RWPE1 (cell line): Measurements from ENCODE around the gene SLC6A18.

Experiments
- CTCF ChIA-PET: fragments of 350-600 bp; sonication (Branson Sonifier 250); formaldehyde crosslinking; extraction: SDS; loops from one replicate; lab custom pipeline; 2021; lab: Yijun Ruan, JAX
- POLR2A ChIA-PET: fragments of 400-600 bp; formaldehyde crosslinking; extraction: SDS; loops from one replicate; lab custom pipeline; 2020; ENCODE audit warnings: antibody characterized with exemption; ENCODE audit not compliant: low non-redundant PET; lab: Yijun Ruan, JAX
- DNase-seq: peaks from one replicate; pipeline ENCODE4 v3.0.0; 2012; ENCODE audit warnings: low spot score
- H3K27ac ChIP-seq: fragments of 450-650 bp; 2 replicates; pipeline ENCODE4 v1.5.1; 2017
- TF ChIP-seq, protein P1 (sequence below): fragments of 450-650 bp; conservative IDR thresholded peaks from 2 replicates; pipeline ENCODE4 v1.5.1; 2017; ENCODE audit warnings: low read depth, mild to moderate bottlenecking

SLC6A18 gene

DNA sequence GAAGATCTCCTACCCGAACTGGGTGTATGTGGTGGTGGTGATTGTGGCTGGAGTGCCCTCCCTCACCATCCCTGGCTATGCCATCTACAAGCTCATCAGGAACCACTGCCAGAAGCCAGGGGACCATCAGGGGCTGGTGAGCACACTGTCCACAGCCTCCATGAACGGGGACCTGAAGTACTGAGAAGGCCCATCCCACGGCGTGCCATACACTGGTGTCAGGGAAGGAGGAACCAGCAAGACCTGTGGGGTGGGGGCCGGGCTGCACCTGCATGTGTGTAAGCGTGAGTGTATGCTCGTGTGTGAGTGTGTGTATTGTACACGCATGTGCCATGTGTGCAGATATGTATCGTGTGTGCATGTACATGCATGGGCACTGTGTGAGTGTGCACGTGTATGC lies 3.5 kb upstream of the SLC6A18 start:
- CTCF ChIA-PET: no interaction called here
- TF ChIP-seq, protein P1, sequence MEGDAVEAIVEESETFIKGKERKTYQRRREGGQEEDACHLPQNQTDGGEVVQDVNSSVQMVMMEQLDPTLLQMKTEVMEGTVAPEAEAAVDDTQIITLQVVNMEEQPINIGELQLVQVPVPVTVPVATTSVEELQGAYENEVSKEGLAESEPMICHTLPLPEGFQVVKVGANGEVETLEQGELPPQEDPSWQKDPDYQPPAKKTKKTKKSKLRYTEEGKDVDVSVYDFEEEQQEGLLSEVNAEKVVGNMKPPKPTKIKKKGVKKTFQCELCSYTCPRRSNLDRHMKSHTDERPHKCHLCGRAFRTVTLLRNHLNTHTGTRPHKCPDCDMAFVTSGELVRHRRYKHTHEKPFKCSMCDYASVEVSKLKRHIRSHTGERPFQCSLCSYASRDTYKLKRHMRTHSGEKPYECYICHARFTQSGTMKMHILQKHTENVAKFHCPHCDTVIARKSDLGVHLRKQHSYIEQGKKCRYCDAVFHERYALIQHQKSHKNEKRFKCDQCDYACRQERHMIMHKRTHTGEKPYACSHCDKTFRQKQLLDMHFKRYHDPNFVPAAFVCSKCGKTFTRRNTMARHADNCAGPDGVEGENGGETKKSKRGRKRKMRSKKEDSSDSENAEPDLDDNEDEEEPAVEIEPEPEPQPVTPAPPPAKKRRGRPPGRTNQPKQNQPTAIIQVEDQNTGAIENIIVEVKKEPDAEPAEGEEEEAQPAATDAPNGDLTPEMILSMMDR: no peak
- POLR2A ChIA-PET: no interaction called here
- DNase-seq: no peak
- no peak overlapping the region for H3K27ac ChIP-seq

DNA sequence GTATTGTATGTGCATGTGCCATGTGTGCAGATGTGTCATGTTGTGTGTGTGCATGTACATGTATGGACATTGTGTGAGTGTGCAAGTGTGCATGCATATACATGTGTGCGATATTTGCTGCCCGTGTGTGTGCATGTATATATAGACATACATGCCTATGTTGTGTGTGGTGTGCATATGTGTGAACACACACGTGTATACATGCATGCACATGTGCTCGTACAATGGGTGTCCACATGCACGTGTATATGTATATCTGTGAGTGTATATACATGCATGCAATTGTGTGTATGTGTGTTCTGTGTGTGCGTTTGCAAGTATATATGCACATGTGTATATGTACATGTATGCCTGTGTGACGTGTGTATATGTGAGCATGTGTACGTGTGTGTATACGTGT lies 3.0 kb upstream of the SLC6A18 start:
- no peak overlapping the region for H3K27ac ChIP-seq
- POLR2A ChIA-PET: no interaction called here
- CTCF ChIA-PET: no interaction called here
- TF ChIP-seq, protein P1: no peak
- DNase-seq: no peak

DNA sequence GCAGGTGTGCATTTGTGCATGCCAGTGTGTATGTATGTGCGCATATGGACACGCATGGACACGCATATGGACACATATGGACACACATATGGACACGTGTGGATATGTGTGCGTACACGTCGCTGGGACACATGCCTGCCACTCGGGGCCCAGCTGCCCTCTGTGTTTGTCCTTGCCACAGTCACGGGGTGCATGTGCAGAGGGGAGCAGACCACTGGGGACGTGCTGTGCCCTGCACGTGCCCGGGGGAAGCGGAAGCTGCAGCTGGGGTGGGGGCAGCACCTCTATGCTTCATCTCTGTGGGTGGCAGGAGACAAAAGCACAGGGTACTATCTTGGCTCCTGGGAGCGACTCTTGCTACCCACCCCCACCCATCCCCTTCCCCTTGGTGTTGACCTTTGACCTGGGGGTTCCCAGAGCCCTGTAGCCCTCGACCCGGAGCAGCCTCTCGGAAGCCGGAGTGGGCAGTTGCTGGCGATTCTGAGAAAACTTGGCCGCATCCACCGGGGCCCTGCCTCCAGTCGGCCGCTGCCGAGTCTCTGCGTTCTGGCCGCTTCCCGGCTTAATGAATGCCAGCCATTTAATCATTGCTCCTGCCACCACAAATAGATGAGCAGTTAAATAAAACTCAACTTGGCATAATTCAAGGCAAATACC lies 2.4 kb upstream of the SLC6A18 start:
- H3K27ac ChIP-seq: no peak overlapping the region
- TF ChIP-seq, protein P1: no peak
- DNase-seq: no peak
- CTCF ChIA-PET: no interaction called here
- POLR2A ChIA-PET: no interaction called here

DNA sequence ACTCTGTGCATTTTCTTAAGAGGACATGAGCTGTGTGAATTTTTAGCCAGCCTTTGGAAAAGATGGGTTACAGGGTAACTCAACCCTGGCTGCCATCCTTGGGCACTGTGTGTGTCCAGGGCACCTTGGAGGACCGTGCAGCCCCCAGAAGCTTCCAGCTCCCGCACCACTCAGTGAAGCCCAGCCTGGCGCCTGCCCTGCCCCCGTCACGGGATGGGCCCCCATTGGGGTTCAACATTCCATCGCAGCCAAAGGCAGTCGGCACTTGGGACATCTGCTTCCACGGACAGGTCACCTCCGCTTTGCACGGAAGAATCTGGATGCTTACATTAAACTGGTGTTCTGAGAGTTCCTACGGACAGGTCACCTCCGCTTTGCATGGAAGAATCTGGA lies 1.9 kb upstream of the SLC6A18 start:
- ChIA-PET CTCF (no interaction called here), POLR2A (no interaction called here)
- H3K27ac ChIP-seq: no peak overlapping the region
- TF ChIP-seq, protein P1: no peak
- DNase-seq: no peak

DNA sequence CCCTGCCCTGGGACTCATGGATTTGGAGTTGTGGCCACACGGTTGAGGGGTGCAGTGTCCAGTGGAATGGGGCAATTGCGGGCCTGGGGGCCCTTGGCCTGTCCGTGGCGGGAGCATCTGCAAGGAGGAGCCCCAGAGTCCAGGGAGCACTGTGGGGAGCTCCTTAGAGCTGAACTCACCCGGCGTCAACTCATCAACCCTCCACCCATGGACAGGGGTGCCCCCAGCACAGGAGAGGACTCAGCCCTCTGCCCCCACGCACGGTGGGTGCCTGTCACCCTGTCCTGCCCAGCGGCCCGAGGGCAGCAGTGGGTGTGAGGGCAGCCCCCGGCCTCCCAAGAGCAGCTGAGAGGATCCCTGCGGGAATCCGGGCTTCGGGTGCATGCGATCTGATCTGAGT lies 550 bp upstream of the SLC6A18 start:
- ChIA-PET CTCF (no interaction called here), POLR2A (no interaction called here)
- TF ChIP-seq, protein P1: no peak
- DNase-seq: no peak
- H3K27ac ChIP-seq: no peak overlapping the region

DNA sequence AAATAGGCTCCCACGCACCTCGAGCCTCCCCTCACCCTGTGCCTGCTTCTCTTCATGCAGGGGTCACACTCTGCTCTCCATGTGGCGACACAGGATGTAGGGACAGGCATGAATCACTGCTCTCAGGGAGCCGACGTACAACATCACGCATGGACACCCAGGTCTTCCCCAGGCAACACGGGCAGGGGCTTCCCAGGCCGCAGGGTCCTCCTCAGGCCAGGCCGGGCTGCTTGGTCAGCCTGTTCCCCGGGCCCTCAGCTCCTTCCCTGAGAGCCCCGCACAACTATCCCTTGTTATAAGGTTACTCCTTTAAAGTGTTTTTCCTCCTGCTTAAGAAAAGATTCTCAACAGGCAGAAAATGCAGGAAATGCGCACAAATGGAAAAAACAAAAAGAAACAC lies 1.1 kb downstream of the SLC6A18 start:
- ChIA-PET CTCF (no interaction called here), POLR2A (no interaction called here)
- H3K27ac ChIP-seq: no peak overlapping the region
- no peak for DNase-seq
- TF ChIP-seq, protein P1: no peak
